HG03432 (cell line): Measurements from ENCODE around the gene SH2D4B.
A peak's percentile ranks its signal among the peaks of the same experiment; 100 is the strongest.

ENCODE experiments used
- ATAC-seq: cut with Tn5 transposase; IDR thresholded peaks from one replicate; pipeline ENCODE4 v1.9.1; 2021; ENCODE audit warnings: mild to moderate bottlenecking, moderate library complexity; ENCODE audit not compliant: unreplicated experiment

Gene SH2D4B

DNA sequence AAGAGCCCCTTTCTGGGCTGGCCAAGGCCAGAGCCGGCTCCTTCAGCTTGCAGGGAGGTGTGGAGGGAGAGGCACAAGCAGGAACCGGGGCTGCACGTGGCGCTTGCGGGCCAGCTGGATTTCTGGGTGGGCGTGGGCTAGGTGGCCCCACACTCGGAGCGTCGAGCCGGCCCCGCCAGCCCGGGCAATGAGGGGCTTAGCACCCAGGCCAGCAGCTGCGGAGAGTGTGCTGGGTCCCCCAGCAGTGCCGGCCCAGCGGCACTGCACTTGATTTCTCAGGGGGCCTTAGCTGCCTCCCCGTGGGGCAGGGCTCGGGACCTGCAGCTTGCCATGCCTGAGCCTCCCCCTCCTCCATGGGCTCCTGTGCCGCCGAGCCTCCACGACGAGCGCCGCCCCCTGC lies 48.1 kb downstream of the SH2D4B start:
- no peak for ATAC-seq

DNA sequence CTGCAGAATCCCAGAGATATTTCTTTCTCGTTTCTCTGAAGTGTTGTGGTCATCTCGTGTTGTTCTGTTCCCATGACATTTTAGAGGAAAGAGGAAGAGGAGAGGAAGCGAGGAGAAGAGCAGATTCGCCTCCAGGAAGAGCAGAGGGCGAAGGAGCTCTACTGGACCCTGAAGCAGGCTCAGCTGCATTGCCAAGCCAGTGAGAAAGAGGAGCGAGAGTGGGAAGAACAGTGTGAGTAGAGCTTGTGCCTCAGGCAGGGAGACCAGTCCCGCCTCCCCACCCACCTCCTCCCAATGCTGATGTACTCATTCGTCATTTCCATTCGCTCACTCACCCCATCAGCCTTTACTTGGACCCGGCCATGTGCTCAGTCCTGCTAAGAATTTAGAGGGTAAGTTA lies 50.8 kb downstream of the SH2D4B start:
- ATAC-seq, result no peak

DNA sequence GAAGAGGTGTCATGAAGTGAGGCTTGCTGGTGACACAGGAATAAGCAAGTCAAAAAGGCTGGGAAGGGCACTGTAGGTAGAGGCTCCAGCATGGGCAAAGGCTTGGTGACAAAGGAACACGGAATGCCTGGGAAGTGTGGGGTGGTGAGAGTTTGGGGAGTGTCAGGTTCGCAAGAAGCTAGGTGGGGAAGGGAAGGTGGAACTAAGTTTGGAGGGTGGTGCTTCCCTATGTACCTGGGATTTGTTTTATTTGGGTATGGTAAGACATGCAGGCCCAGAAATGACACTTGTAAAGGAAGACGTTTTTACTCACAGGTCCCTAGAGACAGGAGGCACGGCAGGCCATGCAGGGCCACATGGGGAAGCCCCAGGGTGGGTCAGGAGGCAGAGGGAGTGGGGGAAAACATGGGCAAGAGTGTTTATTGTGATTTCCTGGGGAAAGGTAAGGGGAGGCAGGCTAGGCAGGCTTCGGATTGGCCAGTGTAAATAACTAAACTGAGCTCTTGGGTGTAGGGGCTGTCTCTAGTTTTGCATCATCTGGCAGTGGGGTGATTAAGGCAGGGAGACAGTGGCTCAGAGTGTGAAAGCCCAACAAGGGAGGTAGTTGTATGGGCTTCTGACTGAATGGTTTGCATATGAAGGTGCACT lies 52.1 kb downstream of the SH2D4B start:
- ATAC-seq, result peak; percentile 96

DNA sequence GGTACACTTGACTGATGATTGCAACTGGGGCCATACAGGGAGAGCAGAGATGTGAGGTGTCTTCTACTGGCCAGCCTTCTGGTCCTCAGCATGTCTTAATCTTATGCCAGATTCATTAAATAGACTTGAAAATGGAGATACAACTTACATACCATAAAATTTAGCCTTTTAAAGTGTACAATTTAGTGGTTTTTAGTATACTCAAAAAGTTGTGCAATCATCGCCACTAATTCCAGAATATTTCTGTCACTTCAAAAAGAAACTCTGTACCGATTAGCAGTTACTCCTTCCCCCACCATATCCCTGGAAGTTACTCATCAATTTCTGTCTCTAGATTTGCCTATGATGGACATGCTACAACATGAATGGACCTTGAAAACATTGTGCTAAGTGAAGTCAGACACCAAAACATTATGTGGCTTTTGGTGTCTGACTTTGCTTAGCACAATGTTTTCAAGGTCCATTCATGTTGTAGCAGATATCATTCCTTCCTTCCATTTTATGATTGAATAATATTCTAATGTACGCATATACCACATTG lies 53.0 kb downstream of the SH2D4B start:
- peak; percentile 3 for ATAC-seq

DNA sequence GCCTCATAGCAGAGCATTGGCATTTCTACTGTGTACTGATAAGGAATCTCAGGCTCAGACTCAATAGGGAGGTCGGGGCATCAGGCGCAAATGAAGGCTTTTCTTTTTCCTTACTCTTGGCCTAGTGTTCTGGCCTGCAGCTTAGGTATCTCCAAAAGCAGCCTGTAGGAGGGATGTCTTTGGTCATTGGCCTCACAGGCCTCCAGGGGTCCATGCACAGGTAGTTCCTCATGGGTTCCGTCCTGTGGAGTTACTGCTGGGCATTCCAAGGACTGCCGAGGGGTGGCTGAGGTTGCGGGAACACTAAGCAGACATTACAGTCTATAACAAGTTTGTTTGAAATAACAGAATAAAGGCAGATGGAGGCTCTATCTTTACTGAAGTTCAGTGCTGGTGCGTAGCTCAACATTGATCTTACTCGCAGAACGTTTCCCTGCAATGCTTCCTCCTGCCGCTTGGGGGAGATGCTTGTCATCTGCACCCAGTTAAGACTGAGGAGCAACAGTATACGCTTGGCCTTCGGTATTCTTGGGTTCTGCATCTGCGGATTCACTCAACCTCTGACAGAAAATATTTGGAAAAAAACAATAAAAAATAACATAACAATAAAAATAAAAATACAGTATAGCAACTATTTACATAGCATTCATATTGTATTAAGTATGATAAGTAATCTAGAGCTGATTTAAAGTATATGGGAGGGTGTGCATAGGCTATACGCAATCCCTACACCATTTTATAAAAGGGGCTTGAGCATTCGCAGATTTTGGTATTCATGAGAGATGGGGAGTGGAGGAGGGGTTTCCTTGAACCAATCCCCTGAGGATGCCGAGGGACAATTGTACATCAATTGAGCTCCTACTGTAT lies 58.9 kb downstream of the SH2D4B start:
- peak; percentile 19 for ATAC-seq

DNA sequence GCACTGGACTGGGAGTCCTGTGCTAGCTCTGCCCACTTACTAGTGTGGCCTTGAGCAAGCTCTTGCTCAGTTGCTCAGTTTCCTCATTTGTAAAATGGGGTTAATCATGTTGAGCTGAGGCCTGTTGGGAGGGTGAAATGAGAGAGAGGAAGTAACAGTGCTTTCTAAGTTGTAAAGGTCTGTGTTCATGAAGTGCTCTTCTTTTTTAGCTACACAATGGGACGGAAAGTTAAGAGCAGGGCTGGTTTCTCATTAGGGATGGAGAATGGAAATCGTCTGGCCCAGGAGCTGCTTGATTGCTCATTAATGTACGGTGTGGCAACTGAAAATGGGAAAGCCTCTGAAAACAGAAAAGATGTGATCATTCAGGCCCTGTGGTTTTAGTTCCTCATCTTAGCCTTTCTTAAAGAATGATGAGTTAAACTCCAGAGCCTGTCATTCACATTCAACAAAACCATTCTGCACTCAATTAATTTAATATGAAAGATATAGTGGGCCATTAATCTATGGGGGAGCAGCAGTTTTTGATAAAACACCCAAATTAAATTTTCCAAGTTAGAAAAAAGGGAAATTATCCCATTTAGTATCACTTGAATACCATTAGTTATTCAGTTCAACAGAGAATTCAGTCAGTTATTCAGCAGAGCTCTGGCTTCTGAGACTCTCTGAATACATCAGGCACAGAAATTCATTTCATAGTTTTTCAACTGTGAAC lies 60.5 kb downstream of the SH2D4B start:
- ATAC-seq, result peak; percentile 71

DNA sequence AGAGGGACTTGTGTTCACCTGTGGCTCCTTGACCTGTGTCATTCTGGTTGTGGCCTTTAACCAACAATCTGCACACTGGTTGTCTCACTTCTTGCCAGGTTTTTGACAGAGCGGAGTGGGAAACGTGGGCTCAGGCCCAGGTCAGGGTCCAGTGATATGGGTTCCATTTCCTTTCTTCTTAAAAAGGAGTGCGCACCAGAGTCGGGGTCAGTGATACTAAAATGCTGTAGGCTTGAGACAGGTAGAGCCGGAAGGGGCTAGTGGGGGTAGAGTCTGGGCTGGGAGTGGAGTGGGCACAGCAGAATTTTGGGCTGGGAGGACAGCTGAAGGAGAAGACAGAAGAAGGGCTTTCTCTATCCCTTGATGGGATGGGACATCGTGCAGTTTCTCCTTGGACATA lies 61.2 kb downstream of the SH2D4B start:
- no peak for ATAC-seq

DNA sequence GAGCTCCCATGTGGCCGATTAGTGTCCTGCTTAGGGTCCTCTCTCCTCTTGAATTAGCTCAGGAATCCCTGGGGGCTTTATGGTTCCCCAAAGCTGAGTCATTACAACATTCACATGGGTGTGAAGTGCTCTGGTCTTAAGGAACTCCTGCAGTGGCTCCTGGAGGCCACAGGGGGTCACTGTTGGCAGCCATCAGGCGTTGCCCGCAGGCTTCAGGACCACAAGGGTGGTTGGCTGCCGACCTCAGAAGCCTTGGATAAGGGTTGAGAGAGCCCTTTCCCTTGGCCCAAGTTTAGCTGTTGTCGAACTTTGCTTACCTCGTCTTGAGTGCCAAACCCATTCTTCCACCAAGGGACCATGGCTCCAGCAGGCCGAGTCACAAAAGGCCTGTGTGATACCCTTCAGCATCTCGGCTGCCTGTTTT lies 61.7 kb downstream of the SH2D4B start:
- ATAC-seq, result peak; percentile 83

DNA sequence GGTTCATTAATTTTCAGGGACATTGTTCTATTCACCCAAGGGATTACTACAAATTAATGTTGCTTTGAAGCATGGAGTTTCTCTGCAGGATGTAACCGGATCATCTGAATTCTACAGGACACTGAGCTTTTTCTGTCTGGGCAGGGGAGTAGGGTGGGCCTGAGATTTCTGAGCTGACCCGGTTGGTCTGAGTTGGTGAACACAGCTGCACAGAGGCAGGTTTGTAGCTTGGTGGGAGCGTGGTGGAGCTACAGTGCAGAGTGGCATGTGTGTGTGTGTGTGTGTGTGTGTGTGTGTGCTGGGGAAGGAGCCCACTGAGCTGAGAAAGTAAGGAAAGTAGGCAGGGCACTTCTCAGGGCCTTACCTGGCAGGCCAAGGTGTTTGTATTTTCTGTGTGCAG lies 62.6 kb downstream of the SH2D4B start:
- ATAC-seq, result no peak

DNA sequence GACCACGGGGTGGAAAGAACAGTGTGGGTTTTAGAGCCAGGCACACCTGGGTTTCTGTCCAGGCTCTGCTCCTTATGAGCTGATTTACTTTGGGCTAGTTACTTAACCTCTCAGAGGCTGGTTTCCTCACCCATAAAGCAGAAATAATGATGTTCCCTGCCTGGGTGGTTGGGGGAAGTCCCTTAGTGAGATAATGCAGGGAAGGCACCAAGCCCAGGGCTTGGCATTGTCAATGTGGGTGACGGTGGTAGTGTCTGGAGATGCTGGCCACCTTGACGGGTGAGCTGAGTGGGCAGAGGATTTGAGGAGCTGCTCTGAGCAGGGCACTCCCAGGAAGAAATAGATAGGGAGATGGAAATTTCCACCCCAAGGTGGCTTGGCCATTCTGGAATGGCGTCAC lies 65.2 kb downstream of the SH2D4B start:
- ATAC-seq, result no peak

DNA sequence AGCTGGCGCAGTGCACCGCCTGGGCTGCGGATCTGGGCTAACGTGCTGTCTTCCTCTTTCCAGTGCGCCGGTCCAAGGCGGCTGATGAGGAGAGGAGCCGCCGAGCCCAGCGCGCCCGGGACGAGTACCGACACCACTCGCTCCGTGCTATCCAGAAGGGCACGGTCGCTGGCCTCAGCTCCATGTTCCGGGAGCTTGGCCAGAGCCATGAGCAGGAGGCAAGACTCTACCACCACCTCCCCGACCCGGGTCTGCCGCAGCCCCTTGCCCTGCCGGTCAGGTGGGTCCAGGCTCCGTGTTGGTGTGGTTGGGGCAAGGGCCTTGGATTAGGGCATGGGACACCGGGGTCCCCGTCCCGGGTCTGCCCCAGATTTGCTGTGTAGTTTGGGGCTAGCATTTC lies 65.8 kb downstream of the SH2D4B start:
- no peak for ATAC-seq

DNA sequence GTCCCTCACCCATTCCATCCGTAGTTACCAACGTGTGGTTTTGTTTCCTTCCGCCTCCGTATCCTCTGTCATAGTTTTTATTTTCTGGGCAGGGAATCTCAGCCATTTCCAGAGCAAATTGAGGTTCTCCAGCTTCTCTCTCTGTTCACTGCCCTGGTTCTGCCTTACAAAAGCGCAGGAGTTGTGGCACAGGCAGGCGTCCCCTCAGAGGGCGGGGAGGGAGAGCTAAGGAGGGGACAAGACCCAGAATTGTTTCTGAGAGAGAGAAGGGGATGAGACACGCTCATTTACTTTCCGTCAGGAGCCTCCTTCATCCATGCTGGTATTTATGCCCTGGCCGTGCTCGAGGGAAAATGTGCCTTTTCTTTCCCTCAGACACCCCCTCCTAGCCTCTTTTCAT lies 71.0 kb downstream of the SH2D4B start:
- no peak for ATAC-seq

DNA sequence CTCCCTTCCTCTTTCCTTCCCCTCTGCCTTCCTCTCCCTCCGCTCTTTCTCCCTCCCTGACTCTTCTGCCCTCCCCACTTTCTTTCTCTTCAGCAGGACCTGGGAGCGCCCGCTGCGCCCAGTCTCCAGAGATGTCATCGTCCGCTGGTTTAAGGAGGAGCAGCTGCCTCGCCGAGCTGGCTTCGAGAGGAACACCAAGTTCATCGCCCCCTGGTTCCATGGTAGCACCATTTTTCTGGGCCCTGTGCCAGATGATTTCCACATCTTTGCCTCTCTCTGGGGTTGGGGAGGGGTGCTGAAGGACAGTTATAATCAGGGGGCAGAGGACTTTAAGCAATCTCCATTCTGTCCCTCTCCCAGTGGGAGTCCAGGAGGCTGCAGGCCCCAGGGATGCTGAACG lies 71.6 kb downstream of the SH2D4B start:
- ATAC-seq, result no peak

DNA sequence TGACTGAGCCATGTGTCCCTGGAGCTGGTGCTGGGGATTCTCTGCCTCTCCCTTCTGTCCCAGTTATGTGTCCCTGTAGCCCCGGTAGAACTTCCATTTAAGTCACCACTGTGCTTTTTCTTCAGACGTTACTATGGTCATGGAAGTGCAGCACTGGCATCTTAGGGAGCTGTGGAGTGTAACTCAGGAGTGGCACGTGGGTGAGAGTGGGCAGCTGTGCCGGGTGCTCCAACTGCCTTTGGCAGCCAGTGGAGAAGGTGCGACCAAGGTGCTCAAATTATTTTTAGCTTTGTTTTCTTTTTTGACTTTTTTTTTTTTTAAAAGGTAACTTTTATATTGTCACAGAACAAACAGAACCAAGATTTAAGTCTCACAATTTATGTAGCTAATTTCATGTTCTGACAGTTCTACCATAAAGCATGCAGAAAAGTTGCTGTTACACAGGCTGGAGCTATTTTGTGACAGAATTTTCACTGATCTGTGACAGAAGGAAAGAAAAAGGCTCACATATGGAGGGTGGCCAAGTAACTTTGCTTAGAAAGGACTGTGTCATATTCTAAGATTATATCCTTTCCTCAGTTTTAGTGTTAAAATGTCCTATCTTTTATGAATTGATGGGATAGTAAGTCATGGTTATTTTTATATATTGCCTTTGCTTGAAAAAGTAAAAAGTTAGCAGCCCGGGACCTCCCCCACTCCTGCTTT lies 73.9 kb downstream of the SH2D4B start:
- ATAC-seq, result no peak

DNA sequence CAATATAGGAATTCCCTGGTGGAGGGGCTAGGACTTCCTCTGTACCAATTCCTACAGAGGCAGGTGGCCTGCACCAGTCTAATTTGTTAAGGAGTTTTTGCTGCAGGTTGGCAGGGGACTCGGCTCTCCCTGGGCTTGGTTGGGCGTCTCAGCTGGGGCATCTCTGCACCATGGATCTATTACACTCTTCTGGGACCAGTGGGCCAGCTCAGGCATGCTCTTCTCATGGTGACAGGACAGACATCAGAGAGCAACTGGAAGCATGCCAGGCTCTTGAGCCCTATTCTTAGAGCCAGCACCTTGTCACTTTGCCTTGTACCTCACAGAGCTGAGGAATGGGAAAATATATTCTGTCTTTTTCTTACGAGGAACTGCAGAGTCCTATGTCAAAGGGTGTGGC lies 74.6 kb downstream of the SH2D4B start:
- no peak for ATAC-seq

DNA sequence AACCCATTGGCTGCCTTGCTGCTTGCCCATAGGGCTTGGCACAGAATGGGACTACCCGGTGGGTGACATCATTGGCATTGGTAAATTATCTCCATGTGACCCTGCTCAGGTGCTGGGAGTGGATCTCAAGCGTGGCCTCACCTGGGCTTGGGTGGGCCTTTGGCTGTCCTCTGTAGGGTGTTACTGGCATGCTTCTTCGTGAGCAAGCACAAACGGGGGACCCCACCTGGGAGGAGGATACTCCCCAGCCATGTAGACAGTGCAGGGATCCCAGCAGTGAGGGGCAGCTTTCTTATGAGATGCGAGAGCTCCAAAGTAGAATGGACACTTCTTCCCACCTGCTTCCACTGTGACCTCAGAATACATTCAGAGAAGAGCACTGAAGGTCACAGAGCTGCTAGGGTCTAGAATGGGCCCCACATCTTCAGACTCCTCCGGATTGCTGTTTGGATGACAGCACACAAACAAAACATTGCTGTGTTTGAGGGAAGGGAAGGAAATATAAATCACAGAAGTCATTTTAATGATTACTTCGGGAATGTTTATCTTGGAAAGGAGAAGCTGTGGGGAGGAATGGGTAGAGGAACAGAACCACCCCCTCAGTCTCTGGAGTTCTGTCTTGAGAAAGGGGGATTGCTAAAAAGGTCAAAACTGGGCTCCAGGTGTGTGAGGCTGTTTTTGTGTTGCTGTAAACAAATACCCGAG lies 75.9 kb downstream of the SH2D4B start:
- no peak for ATAC-seq

DNA sequence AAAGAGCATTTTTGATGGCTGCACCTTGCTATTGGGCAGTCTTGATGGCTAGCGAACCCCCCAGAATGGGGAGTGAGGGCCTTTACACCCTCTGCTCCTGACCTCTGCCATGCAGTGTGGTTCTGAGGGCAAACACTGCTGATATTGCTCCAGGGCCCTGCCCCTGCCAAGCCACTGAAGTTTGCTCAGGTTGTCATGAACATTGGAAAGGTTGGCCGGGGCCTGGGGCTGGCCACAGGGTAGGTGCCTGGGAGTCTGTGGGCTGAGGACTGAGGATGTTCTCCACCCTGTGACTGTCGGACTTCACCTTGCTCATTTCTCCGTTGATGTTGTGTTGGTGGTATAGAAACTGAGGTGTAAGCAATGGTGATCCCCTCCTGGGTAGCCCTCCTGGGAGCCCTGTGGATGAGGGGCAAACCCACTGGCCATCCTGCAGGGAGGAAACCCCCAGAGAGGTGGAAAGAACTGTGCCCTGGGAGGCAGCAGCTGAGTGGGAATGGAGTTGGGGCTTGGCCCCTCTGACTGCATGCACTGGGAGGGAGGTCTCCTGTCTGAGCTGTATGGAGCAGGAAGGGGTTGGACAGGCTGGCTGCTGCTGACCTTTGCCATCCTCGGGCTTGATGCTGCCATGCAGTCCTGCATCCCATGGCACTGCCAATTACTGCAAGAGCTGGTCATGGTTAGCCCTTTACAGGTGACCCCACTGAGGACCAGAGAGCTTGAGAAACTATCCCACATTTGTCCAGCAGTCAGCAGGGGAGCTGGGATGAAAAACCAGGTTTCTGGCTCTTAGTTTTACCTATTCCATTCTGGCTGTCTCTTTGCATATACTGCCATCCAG lies 77.1 kb downstream of the SH2D4B start:
- no peak for ATAC-seq

DNA sequence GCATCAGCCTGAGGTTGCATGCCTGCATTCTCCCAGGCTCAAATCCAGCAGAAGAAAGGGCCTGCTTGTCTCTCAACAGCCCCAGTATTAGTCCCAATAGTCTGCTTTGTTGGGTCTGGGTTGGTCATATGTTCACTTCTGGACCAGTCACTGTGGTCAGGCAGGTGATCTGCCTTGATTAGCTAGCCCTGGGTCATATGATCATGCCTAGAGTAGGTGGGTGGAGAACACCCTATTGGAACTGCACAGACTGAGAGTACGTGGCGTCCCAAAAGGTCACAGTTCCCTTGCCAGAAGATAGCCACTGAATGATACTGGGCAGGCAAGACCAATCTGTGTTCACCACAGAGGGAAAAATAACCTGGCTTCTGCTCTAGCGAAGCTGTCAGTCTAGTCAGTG lies 80.1 kb downstream of the SH2D4B start:
- no peak for ATAC-seq

DNA sequence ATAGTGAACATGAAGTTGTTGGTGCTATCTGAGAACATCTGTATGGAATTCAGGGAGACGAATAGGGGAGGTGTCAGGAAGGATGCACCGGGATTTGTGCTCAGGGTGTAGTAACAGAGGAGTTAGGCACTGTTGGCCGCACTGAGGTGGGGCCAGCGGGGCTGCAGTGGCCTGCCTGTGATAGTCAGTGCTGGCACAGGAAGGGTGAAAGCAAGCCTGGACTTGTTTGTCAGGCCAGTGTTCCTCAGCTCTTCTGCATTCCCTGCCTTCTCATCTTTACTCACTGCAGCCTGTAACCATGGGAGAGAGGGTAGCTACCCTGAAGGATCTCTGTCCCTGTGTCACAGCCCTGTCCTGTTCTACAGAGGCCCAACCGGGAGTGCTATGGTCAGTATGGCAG lies 81.3 kb downstream of the SH2D4B start:
- no peak for ATAC-seq
